ENCODE measurements around the gene TRAPPC3.
"Not testable (repeated sequence)": the region's sequence is repeated elsewhere in the genome, so short reads cannot be mapped to it uniquely, and the experiment has no call there.

The TRAPPC3 gene

GRCh38 chr1:36159614-36160387 lies 10.5 kb upstream of the TRAPPC3 start:
- TF ChIP-seq CTCF (IDR thresholded peaks at IDR 0.05; ENCODE audit: insufficient read depth, missing control alignments): no peak
- DNase-seq (ENCODE audit: insufficient read length, low spot score): no peak
- FAIRE-seq: no peak

DNA sequence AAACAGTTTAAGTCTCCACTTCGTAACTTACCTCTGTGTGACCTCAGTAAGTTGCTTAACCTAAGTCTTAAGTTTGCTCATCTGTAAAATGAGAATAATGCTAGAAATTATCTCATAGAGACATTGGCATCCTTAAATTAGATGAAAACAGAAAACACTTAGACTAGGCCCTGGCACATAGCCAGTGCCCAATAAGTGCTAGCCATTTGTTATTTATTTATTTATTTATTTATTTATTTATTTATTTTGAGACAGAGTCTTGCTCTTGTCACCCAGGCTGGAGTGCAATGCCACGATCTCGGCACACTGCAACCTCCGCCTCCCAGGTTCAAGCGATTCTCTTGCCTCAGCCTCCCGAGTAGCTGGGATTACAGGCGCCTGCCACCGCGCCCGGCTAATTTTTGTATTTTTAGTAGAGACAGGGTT lies 9.6 kb upstream of the TRAPPC3 start:
- FAIRE-seq; DNase-seq (ENCODE audit: insufficient read length, low spot score): not testable (repeated sequence)

DNA sequence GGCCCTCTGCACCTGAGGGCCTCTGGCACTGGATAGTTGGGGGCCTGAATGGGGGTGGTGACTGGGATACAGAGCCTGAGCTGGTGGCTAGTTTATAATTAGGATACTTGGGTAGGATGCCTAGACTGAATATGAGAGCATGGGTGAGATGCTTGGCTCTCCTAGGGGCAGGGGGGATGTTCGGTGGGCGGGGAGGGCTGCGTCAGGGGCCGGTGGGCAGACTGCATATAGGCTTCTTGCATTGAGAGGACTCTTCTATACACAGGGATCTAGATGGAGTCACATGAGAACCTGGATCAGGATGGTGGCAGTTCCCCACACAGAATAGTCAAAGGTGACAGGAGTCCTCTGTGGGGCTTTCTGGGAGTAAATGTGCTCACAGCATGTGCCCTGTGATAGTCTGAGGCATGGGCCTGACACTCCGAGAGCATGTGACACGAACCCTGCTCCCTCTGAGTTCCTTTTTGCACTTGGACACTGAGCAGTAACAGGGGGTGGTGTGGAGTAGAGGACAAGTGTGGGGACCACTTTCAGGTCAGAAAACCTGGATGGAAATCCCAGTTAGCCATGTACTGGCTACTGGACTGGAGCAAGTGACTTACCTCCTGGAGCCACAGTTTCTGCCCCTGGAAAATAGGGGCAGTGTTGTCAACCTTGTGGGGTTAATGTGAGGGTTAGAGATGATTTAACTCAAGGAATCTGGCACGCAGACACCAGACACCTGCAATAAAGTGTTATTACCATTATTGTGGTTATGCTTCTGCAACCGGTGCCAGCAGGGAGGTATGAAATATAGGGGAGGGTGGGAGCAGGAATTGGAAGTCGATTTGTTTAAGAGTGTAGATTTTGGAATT lies 8.9 kb upstream of the TRAPPC3 start:
- DNase-seq (ENCODE audit: insufficient read length, low spot score) (no peak), FAIRE-seq (no peak)
- no peak for TF ChIP-seq CTCF (IDR thresholded peaks at IDR 0.05; ENCODE audit: insufficient read depth, missing control alignments)

DNA sequence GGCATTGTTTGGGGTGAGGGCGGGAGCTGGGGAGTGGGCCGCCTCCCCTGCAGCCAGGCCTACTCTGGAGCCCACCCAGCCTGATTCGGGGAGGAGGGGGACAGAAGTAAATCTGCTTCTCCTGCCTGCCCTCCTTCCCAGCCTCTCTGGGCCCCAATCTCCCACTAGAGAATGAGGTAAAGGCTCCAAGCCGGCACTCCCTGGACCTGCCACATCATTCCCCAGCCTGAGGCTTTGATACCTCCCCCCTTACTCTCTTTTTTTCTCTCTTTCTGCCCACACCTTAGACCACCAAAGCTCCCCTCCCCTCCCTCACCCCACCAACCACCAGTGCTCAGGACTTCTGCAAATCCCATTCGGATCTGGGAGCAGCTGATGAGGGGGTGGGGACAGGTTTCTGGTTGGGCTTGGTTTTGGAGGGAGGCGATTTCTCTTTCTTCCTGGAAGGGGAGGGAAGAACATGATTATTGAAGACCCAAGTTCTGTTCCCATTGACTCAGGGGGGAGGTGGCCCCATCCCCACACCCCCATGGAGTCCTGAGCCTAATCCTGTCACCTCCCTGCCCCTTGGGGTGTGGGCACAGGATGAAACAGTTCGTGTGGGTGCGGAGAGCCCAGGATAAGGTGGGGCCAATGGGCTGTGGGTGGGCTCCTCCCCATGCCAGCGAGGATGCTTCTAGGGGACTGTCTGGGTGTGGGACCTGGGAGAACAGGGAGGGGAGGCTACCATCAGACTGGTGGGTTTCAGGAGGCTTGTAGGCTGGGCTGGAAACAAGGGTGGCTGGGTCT lies 8.0 kb upstream of the TRAPPC3 start:
- no peak for DNase-seq (ENCODE audit: insufficient read length, low spot score)
- TF ChIP-seq CTCF (IDR thresholded peaks at IDR 0.05; ENCODE audit: insufficient read depth, missing control alignments): no peak
- FAIRE-seq: no peak

DNA sequence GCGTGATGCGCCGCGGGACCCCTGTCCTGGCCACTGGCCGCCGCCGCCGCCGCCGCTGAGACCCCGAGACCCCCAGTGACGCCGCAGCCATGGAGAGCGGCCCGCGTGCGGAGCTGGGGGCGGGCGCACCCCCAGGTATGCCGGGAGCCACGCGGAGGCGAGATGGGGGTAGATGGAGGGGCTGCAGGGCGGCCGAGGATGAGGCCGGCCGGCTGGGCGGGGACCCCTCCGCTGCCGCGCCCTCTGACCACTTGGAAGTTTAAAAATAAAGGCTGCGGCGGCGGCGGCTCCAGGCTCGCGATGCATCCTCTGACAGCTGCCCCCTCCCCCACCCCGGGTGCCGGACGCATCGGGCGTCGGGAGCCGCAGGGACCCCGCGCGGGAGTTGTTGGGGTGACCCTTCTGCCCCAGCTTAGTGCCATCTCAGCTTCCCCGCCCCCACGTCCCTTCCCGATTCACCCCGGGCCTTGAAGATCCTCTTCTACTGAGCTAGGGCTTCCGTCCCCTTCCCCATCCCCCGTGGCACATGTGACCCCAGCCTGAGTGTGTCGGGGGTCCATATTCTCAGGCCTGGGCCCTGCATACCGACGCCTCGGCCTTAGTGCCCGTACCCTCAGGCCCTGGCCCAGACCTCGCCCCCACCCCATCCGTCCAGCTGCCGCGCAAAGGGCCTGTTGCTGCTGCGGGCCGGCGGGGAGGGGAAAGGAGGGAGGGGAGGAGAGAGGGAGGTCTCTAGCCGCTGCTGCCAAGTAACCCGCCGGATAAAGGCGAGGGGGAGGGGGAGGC lies 7.2 kb upstream of the TRAPPC3 start:
- TF ChIP-seq CTCF (IDR thresholded peaks at IDR 0.05; ENCODE audit: insufficient read depth, missing control alignments): no peak
- FAIRE-seq (no peak), DNase-seq (ENCODE audit: insufficient read length, low spot score) (peak; percentile 57)

DNA sequence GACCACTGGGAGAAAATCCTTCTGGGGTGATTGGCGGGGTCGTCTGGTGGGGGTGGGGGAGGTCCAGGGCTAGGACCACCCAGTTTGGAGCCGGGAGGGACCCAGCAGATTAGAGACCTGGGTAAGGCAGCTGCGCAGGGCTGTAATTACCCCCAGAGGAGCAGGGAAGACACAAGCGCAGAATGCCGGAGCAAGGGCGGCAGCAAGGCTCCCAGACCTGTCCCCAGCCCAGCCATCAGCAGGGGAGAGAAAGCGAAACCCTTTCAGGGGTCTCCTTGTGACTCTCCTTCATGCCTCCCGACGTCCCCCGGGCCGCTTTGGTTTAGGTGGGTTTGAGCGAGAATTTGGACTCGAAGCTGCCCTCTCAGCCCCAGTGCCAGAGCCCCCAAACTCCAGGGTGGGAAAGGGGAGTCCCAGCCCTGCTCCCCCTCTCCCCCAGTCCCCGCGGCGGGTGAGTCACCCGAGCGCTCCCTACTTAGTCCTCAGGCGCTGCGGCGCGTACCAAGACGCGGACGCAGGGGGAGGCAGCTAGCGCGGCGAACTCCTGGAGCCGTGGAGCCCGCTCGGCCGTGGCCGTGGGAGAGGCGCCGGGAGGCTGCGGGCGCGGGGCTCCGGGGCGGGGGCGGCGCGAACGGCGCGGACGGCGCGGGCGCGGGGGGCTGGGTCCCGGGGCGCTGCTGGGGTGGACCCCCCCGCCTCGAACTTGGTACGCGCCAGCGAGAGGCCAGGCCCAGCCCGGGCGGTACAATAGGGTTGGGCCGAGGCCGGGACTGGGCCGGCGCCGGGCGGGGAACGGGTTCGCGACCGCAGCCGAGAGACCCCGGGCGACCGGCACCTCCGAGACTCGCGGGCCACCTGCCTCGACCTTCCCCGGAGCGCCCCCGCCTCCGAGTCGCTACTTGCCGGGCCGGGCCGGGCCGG lies 6.4 kb upstream of the TRAPPC3 start, which contains the start of gene MAP7D1:
Gene MAP7D1 (plus strand): TSS at position 753 of the 921 bp plus-strand sequence. CDS start 258 bp downstream, outside the sequence.
- FAIRE-seq (no peak), DNase-seq (ENCODE audit: insufficient read length, low spot score) (peak; percentile 65)
- TF ChIP-seq CTCF (IDR thresholded peaks at IDR 0.05; ENCODE audit: insufficient read depth, missing control alignments): no peak
